Upper lobe of left lung (tissue), 6 donors: ENCODE data around the gene CHKB. TPM values are rescaled to one million over a fixed set of nuclear protein-coding genes. Genes with fewer than 3 reads are reported as not detected.
A peak's percentile ranks its signal among the peaks of the same experiment; 100 is the strongest.

ENCODE experiments used
- ATAC-seq, 2 donors: fragments of 200-7000 bp; cut with Tn5 transposase; one replicate each; pipeline ENCODE4 v1.9.1; 2022; ENCODE audit warnings: mild to moderate bottlenecking in 2 of 2, moderate library complexity in 2 of 2; ENCODE audit not compliant: low FRiP score in 2 of 2
- DNase-seq, 2 donors: peaks; one replicate each; pipeline ENCODE4 v3.0.0-alpha.2; 2019 to 2020
- H3K27ac ChIP-seq, 4 donors: fragments of 200-600 bp; sonication (generic); one replicate each; pipeline ENCODE4 v1.5.1; 2016 to 2019
- H3K27me3 ChIP-seq, 4 donors: fragments of 200-600 bp; sonication (generic); one replicate each; pipeline ENCODE4 v1.5.1; 2017 to 2019
- H3K36me3 ChIP-seq, 4 donors: fragments of 200-600 bp; sonication (generic); one replicate each; pipeline ENCODE4 v1.5.1; 2016 to 2019
- H3K4me1 ChIP-seq, 4 donors: fragments of 200-600 bp; sonication (generic); one replicate each; pipeline ENCODE4 v1.5.1; 2018 to 2019
- H3K4me3 ChIP-seq, 4 donors: fragments of 200-600 bp; sonication (generic); one replicate each; pipeline ENCODE4 v1.5.1; 2017 to 2019; ENCODE audit warnings: mild to moderate bottlenecking in 2 of 4, moderate library complexity in 1 of 4
- H3K9me3 ChIP-seq, 4 donors: fragments of 200-600 bp; sonication (generic); one replicate each; pipeline ENCODE4 v1.5.1; 2018 to 2019
- EP300 ChIP-seq, 4 donors: sonication (generic); formaldehyde crosslinking; IDR thresholded peaks; one replicate each; pipeline ENCODE4 v1.5.1; 2017; ENCODE audit warnings: antibody characterized with exemption in 4 of 4, control low read depth in 2 of 4
- POLR2A ChIP-seq, 4 donors: fragments of 450-650 bp; IDR thresholded peaks; one replicate each; pipeline ENCODE4 v1.5.1; 2016 to 2017; ENCODE audit warnings: antibody characterized with exemption in 4 of 4, mild to moderate bottlenecking in 2 of 4
- POLR2AphosphoS5 ChIP-seq, 2 donors: sonication (generic); formaldehyde crosslinking; IDR thresholded peaks; one replicate each; pipeline ENCODE4 v1.5.1; 2017; ENCODE audit warnings: antibody characterized with exemption in 2 of 2
- WGBS, 2 donors: methylation state at CpG; one replicate each; pipeline ENCODE4 v1.1.5; 2017 to 2018; 5-methylcytosine and 5-hydroxymethylcytosine counted together
- total RNA-seq, 6 donors: library from RNA; depleted of rRNA in 4 of 6; stranded (reverse); fragments of >200 nt in 4 of 6; gene quantifications; one replicate each; pipeline versions ENCODE4 v1.1.0 to v1.2.1, GENCODE V29; 2016 to 2021
- TF ChIP-seq, protein P1 (sequence below), 6 experiments: fragments of 450-650 bp in 4 of 6; fragments of 200-600 bp in 2 of 6; sonication (generic) in 2 of 6; IDR thresholded peaks; one replicate each; pipeline ENCODE4 v1.5.1; 2016 to 2019; ENCODE audit warnings: antibody characterized with exemption in 6 of 6
- donor health status: DM: no; HTN: no; CAD: no; lungs with moderate emphysema.
- donor health status: DM: no; HTN: yes; CAD: no; lungs with severe emphysema.

The CHKB gene
- total RNA-seq, 6 donors from 2014 or later, result 42.7 to 294 (median 87.8) TPM

GRCh38 chr22:50599816-50600455, 17.3 kb upstream of the CHKB start:
- Histone ChIP-seq H3K4me3 (peak overlapping the region in 3 of 4 donors; percentile 48 to 56 (median 55)), H3K36me3 (no peaks in the 10 kb centered on the region), H3K9me3 (no peaks in the 10 kb centered on the region), H3K4me1 (peaks cover 11 to 19% (median 14%) of the 10 kb centered on the region in 4 donors), H3K27ac (no peak overlapping the region), H3K27me3 (peaks cover 0 to 44% (median 26%) of the 10 kb centered on the region in 4 donors)
- DNase-seq (peak; percentile 47 to 94), ATAC-seq (peak; percentile 82 to 84)
- WGBS, 2 donors, result 29 to 48% methylated on average over 16 to 30 of the region's 52 CpGs
- TF ChIP-seq EP300 (IDR thresholded peaks at IDR 0.05) (no peak), POLR2A (IDR thresholded peaks at IDR 0.05) (no peak), POLR2AphosphoS5 (IDR thresholded peaks at IDR 0.05) (no peak)
- TF ChIP-seq, protein P1, sequence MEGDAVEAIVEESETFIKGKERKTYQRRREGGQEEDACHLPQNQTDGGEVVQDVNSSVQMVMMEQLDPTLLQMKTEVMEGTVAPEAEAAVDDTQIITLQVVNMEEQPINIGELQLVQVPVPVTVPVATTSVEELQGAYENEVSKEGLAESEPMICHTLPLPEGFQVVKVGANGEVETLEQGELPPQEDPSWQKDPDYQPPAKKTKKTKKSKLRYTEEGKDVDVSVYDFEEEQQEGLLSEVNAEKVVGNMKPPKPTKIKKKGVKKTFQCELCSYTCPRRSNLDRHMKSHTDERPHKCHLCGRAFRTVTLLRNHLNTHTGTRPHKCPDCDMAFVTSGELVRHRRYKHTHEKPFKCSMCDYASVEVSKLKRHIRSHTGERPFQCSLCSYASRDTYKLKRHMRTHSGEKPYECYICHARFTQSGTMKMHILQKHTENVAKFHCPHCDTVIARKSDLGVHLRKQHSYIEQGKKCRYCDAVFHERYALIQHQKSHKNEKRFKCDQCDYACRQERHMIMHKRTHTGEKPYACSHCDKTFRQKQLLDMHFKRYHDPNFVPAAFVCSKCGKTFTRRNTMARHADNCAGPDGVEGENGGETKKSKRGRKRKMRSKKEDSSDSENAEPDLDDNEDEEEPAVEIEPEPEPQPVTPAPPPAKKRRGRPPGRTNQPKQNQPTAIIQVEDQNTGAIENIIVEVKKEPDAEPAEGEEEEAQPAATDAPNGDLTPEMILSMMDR (IDR thresholded peaks at IDR 0.05), result no peak

- peaks cover 11 to 19% (median 11%) of the 10 kb centered on the region in 4 donors for H3K4me1 ChIP-seq
- DNase-seq (no peak), ATAC-seq (no peak)
- H3K4me3 ChIP-seq, result no peak overlapping the region
- H3K27me3 ChIP-seq, result peaks cover 0 to 22% (median 12%) of the 10 kb centered on the region in 4 donors
- H3K9me3 ChIP-seq, result no peaks in the 10 kb centered on the region
- WGBS, 2 donors, result 89 to 91% methylated on average over 5 of the region's 5 CpGs
- H3K27ac ChIP-seq, result no peak overlapping the region
- TF ChIP-seq POLR2A (IDR thresholded peaks at IDR 0.05) (no peak), EP300 (IDR thresholded peaks at IDR 0.05) (no peak), POLR2AphosphoS5 (IDR thresholded peaks at IDR 0.05) (no peak)
- TF ChIP-seq, protein P1 (IDR thresholded peaks at IDR 0.05), result no peak
- no peaks in the 10 kb centered on the region for H3K36me3 ChIP-seq
These were observed 14.4 kb upstream of the CHKB start for GRCh38 chr22:50597097-50597496.

DNA sequence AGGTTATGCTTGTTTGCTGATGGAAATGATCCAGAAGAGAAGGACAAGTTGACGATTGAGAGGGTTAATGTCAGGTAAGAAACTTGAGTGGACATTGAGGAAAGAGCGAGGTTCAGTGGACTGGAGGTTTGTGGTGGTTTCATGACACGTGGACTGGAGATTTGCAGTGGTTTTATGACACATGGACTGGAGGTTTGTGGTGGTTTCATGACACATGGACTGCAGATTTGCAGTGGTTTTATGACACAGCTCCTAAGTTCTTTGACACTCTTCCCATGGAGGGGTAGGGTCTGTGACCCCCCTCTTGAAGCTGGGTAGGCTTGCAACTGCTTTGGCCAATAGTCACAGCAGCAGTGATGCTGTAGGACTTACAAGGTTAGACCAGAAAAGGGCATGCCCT, 12.5 kb upstream of the CHKB start:
- no peak for TF ChIP-seq EP300 (IDR thresholded peaks at IDR 0.05)
- no peak for TF ChIP-seq POLR2A (IDR thresholded peaks at IDR 0.05)
- TF ChIP-seq, protein P1 (IDR thresholded peaks at IDR 0.05), result no peak
- ATAC-seq (no peak), DNase-seq (no peak)
- Histone ChIP-seq H3K9me3 (no peaks in the 10 kb centered on the region), H3K4me3 (no peak overlapping the region), H3K27me3 (peaks cover 0 to 7% (median 6%) of the 10 kb centered on the region in 4 donors), H3K27ac (no peak overlapping the region), H3K36me3 (no peaks in the 10 kb centered on the region), H3K4me1 (peaks cover 3 to 6% (median 5%) of the 10 kb centered on the region in 4 donors)
- WGBS, 2 donors, result 88 to 93% methylated on average over 3 of the region's 3 CpGs

DNA sequence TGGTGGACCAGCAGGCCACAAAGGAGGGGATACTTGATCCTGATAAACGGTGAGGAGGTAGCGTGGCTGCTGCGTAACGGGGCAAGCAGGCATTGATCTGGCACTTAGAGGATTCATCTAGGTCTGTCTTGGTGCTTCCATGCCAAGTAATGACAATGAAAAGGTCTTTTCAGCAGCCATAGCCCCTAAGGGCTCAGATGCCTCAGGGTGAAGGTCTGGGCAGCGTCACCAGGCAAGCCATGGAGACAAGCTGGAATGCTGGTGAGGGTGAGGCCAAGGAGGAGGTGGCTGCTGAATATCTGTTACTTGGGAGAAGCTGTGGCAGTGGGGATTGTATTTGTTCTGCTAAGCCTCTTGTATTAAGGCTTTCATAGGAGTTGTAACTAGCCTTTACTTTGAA, 4.8 kb upstream of the CHKB start:
- H3K27ac ChIP-seq, result no peak overlapping the region
- no peaks in the 10 kb centered on the region for H3K36me3 ChIP-seq
- ATAC-seq (no peak), DNase-seq (no peak)
- 90 to 95% methylated on average over 4 to 5 of the region's 5 CpGs for WGBS, 2 donors
- TF ChIP-seq POLR2A (IDR thresholded peaks at IDR 0.05), result no peak
- TF ChIP-seq POLR2AphosphoS5 (IDR thresholded peaks at IDR 0.05), result no peak
- TF ChIP-seq, protein P1 (IDR thresholded peaks at IDR 0.05), result no peak
- no peak for TF ChIP-seq EP300 (IDR thresholded peaks at IDR 0.05)
- no peak overlapping the region for H3K4me3 ChIP-seq
- H3K9me3 ChIP-seq, result no peaks in the 10 kb centered on the region
- H3K27me3 ChIP-seq, result no peaks in the 10 kb centered on the region
- H3K4me1 ChIP-seq, result peaks cover 3 to 9% (median 8%) of the 10 kb centered on the region in 4 donors

DNA sequence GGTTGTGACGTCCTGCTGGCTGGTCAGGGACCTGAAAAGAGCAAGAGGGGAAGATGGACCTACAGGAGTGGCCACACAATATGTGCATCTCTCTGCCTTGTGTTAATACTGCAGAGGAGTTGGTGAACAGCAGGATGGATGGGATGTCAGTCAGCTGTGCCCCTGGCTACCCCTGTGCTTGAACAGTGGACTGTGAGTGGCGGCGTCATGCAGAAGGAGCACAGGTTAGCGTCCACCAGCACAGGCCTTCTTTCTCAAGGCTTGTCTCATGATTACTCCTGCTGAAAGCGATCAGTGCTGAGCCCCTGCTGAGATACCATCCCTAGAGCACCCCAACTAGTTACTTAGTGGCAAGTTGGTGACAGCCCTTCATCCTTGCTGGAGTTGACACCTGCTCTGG, 3.8 kb upstream of the CHKB start:
- peaks cover 9 to 17% (median 14%) of the 10 kb centered on the region in 4 donors for H3K4me1 ChIP-seq
- no peaks in the 10 kb centered on the region for H3K27me3 ChIP-seq
- H3K9me3 ChIP-seq, result no peaks in the 10 kb centered on the region
- no peak overlapping the region for H3K27ac ChIP-seq
- no peak for DNase-seq
- WGBS, 2 donors, result 83 to 84% methylated on average over 3 to 5 of the region's 5 CpGs
- ATAC-seq, result no peak
- TF ChIP-seq, protein P1 (IDR thresholded peaks at IDR 0.05), result no peak
- TF ChIP-seq POLR2AphosphoS5 (IDR thresholded peaks at IDR 0.05), result no peak
- TF ChIP-seq EP300 (IDR thresholded peaks at IDR 0.05), result no peak
- no peak for TF ChIP-seq POLR2A (IDR thresholded peaks at IDR 0.05)
- H3K4me3 ChIP-seq, result no peak overlapping the region
- peaks cover 0 to under 1% (median 0%) of the 10 kb centered on the region in 4 donors for H3K36me3 ChIP-seq
